SK-N-SH (cell line): ENCODE measurements around the gene ADGRB2. TPM values are rescaled to one million over a fixed set of nuclear protein-coding genes. Genes with fewer than 3 reads are reported as not detected.

Source experiments
- CTCF ChIA-PET: fragments of 300-600, 350-600 bp; formaldehyde crosslinking; extraction: SDS; loops from one replicate; lab custom pipeline; 2021; lab: Yijun Ruan, JAX
- POLR2A ChIA-PET: fragments of 350-600 bp; sonication (Branson Sonifier 250); formaldehyde crosslinking; extraction: SDS; loops from one replicate; lab custom pipeline; 2020; ENCODE audit warnings: antibody characterized with exemption, inconsistent platforms; lab: Yijun Ruan, JAX
- DNase-seq: peaks from one replicate; pipeline ENCODE4 v3.0.0; 2012
- H2AFZ ChIP-seq: fragments of 200-600 bp; sonication (generic); 2 replicates; pipeline ENCODE4 v1.8.1; 2016; ENCODE audit warnings: antibody characterized with exemption, mild to moderate bottlenecking, low read depth
- H3F3A ChIP-seq: fragments of 200-600 bp; sonication (generic); replicated peaks from 2 replicates; pipeline ENCODE3; 2016; ENCODE audit warnings: antibody characterized with exemption, mild to moderate bottlenecking; ENCODE audit not compliant: insufficient read depth
- H3K27ac ChIP-seq, 2 experiments: fragments of 200-500 bp in 1 of 2; fragments of 200-600 bp in 1 of 2; sonication (Bioruptor generic) in 1 of 2; sonication (generic), shearing (Covaris generic) in 1 of 2; 2 replicates each; pipeline versions ENCODE4 v1.5.1 to v1.6.1; 2014 to 2016; ENCODE audit warnings: low read depth in 2 of 2, inconsistent platforms in 1 of 2, low read length in 1 of 2, mild to moderate bottlenecking in 1 of 2, mixed read lengths in 1 of 2
- H3K27me3 ChIP-seq: fragments of 200-600 bp; sonication (generic), shearing (Covaris generic); 2 replicates; pipeline ENCODE4 v1.6.1; 2016; ENCODE audit warnings: mixed run types; ENCODE audit not compliant: insufficient read depth
- H3K36me3 ChIP-seq, 2 experiments: fragments of 200-500 bp in 1 of 2; fragments of 200-600 bp in 1 of 2; sonication (Bioruptor generic) in 1 of 2; sonication (generic) in 1 of 2; replicated peaks in 1 of 2; 2 replicates each; pipeline versions ENCODE3 to v1.5.1; 2014 to 2016; ENCODE audit warnings: low read length in 1 of 2, mild to moderate bottlenecking in 1 of 2; ENCODE audit not compliant: insufficient read depth in 2 of 2, control insufficient read depth in 1 of 2
- H3K4me1 ChIP-seq, 2 experiments: fragments of 200-500 bp in 1 of 2; fragments of 200-600 bp in 1 of 2; sonication (Bioruptor generic) in 1 of 2; sonication (generic), shearing (Covaris generic) in 1 of 2; 2 replicates each; pipeline versions ENCODE4 v1.5.1 to v1.6.1; 2014 to 2016; ENCODE audit warnings: low read depth in 1 of 2, low read length in 1 of 2, mixed run types in 1 of 2; ENCODE audit not compliant: insufficient read depth in 2 of 2, control insufficient read depth in 1 of 2
- H3K4me2 ChIP-seq: fragments of 200-600 bp; sonication (generic), shearing (Covaris generic); 2 replicates; pipeline ENCODE4 v1.6.1; 2017; ENCODE audit warnings: mixed run types
- H3K4me3 ChIP-seq, 2 experiments: fragments of 200-500 bp in 1 of 2; fragments of 200-600 bp in 1 of 2; sonication (Bioruptor generic) in 1 of 2; sonication (generic), shearing (Covaris generic) in 1 of 2; 2 replicates each; pipeline versions ENCODE4 v1.5.1 to v1.8.1; 2014 to 2016; ENCODE audit warnings: low read depth in 2 of 2, inconsistent platforms in 1 of 2, low read length in 1 of 2, mild to moderate bottlenecking in 1 of 2, mixed read lengths in 1 of 2, moderate library complexity in 1 of 2
- H3K79me2 ChIP-seq: fragments of 200-600 bp; sonication (generic); 2 replicates; pipeline ENCODE4 v1.8.1; 2017; ENCODE audit warnings: mild to moderate bottlenecking; ENCODE audit not compliant: insufficient read depth
- H3K9ac ChIP-seq: fragments of 200-600 bp; sonication (generic); 2 replicates; pipeline ENCODE4 v1.6.1; 2017; ENCODE audit warnings: mixed run types
- H3K9me2 ChIP-seq: fragments of 200-600 bp; sonication (generic); 2 replicates; pipeline ENCODE4 v1.6.1; 2017; ENCODE audit warnings: mixed run types
- H3K9me3 ChIP-seq: fragments of 200-600 bp; sonication (generic); 2 replicates; pipeline ENCODE4 v1.6.1; 2017; ENCODE audit warnings: mixed run types, mild to moderate bottlenecking, moderate library complexity
- H4K20me1 ChIP-seq: fragments of 200-600 bp; sonication (generic); 2 replicates; pipeline ENCODE4 v1.6.1; 2017; ENCODE audit warnings: mild to moderate bottlenecking, mixed run types; ENCODE audit not compliant: insufficient read depth
- CHD2 ChIP-seq: fragments of 150-350 bp; IDR thresholded peaks from 2 replicates; pipeline ENCODE4 v1.6.1; 2018; ENCODE audit warnings: low read length; ENCODE audit not compliant: partially characterized antibody
- ELF1 ChIP-seq: IDR thresholded peaks from 2 replicates; pipeline ENCODE4 v1.4.0; 2012
- FOSL2 ChIP-seq: IDR thresholded peaks from 2 replicates; pipeline ENCODE4 v1.4.0; 2012; ENCODE audit warnings: low read depth, mild to moderate bottlenecking, moderate library complexity, borderline replicate concordance
- FOXJ3 ChIP-seq: sonication (generic); formaldehyde crosslinking; IDR thresholded peaks from 2 replicates; pipeline ENCODE4 v1.5.1; 2020; ENCODE audit warnings: mild to moderate bottlenecking, missing genetic modification reagents
- GATA2 ChIP-seq: sonication (generic); formaldehyde crosslinking; IDR thresholded peaks from 2 replicates; pipeline ENCODE4 v1.5.0; 2020; ENCODE audit warnings: mild to moderate bottlenecking, missing genetic modification reagents
- JUND ChIP-seq: IDR thresholded peaks from 2 replicates; pipeline ENCODE4 v1.4.0; 2012
- MAX ChIP-seq: IDR thresholded peaks from 2 replicates; pipeline ENCODE4 v1.4.0; 2012; ENCODE audit warnings: low read depth
- MEF2A ChIP-seq: IDR thresholded peaks from 2 replicates; pipeline ENCODE4 v1.4.0; 2012; ENCODE audit warnings: low read depth, borderline replicate concordance
- MXI1 ChIP-seq: IDR thresholded peaks from 2 replicates; pipeline ENCODE4 v1.6.1; 2012; ENCODE audit warnings: mild to moderate bottlenecking, low read depth, low read length, improper control_type of control experiment
- NFIC ChIP-seq: IDR thresholded peaks from 2 replicates; pipeline ENCODE4 v1.4.0; 2012; ENCODE audit warnings: borderline replicate concordance
- NRF1 ChIP-seq: IDR thresholded peaks from 2 replicates; pipeline ENCODE4 v1.6.1; 2012; ENCODE audit warnings: low read depth, mild to moderate bottlenecking, low read length
- POLR2AphosphoS5 ChIP-seq: IDR thresholded peaks from 2 replicates; pipeline ENCODE4 v1.6.1; 2012; ENCODE audit warnings: low read depth, low read length
- RAD21 ChIP-seq: IDR thresholded peaks from 2 replicates; pipeline ENCODE4 v1.6.1; 2012; ENCODE audit warnings: mild to moderate bottlenecking, low read length
- RCOR1 ChIP-seq: fragments of 150-350 bp; IDR thresholded peaks from 2 replicates; pipeline ENCODE4 v1.6.1; 2017; ENCODE audit warnings: antibody characterized with exemption, low read length
- REST ChIP-seq: IDR thresholded peaks from 2 replicates; pipeline ENCODE4 v1.6.1; 2012; ENCODE audit warnings: mild to moderate bottlenecking, low read depth, low read length, moderate library complexity
- RXRA ChIP-seq: IDR thresholded peaks from 2 replicates; pipeline ENCODE4 v1.4.0; 2012; ENCODE audit warnings: low read depth, mild to moderate bottlenecking, borderline replicate concordance
- SIN3A ChIP-seq: IDR thresholded peaks from 2 replicates; pipeline ENCODE4 v1.6.1; 2012; ENCODE audit warnings: low read depth, mild to moderate bottlenecking, low read length, moderate library complexity, borderline replicate concordance
- TAF1 ChIP-seq: IDR thresholded peaks from 2 replicates; pipeline ENCODE4 v1.6.1; 2012; ENCODE audit warnings: low read depth, mild to moderate bottlenecking, low read length, moderate library complexity, borderline replicate concordance
- TCF12 ChIP-seq: IDR thresholded peaks from 2 replicates; pipeline ENCODE4 v1.4.0; 2012
- TEAD4 ChIP-seq: IDR thresholded peaks from 2 replicates; pipeline ENCODE4 v1.4.0; 2012; ENCODE audit warnings: mild to moderate bottlenecking, borderline replicate concordance; ENCODE audit not compliant: insufficient read depth
- USF2 ChIP-seq: fragments of 150-350 bp; IDR thresholded peaks from 2 replicates; pipeline ENCODE4 v1.6.1; 2017; ENCODE audit warnings: antibody characterized with exemption, low read length, low read depth, borderline replicate concordance
- YY1 ChIP-seq: IDR thresholded peaks from 2 replicates; pipeline ENCODE4 v1.4.0; 2012; ENCODE audit warnings: low read depth, mild to moderate bottlenecking
- ZBTB33 ChIP-seq: IDR thresholded peaks from 2 replicates; pipeline ENCODE4 v1.4.0; 2012; ENCODE audit warnings: low read depth, borderline replicate concordance
- WGBS: methylation state at CpG from one replicate; pipeline ENCODE4 v1.1.6; 2017; ENCODE audit warnings: low lambda C conversion rate; 5-methylcytosine and 5-hydroxymethylcytosine counted together
- polyA plus RNA-seq, 3 experiments: library from polyadenylated mRNA; depleted of rRNA; stranded (reverse); fragments of >200 nt; gene quantifications; 2 replicates each; pipeline ENCODE4 v1.2.3, GENCODE V29; 2012

ADGRB2 gene
- polyA plus RNA-seq, 1 of the 3 experiments (the other 2 are of a cell fraction), result 13.0 TPM

GRCh38 chr1:31800674-31800967 is 36.5 kb upstream of the ADGRB2 start:
- 96% methylated on average over 3 of the region's 4 CpGs for WGBS
- no peak for DNase-seq
- peaks cover 11% of the 10 kb centered on the region for H3F3A ChIP-seq
- no peak for TF ChIP-seq TEAD4
- no peak for TF ChIP-seq POLR2AphosphoS5
- TF ChIP-seq NFIC, result no peak
- no peak for TF ChIP-seq REST
- TF ChIP-seq SIN3A, result no peak
- TF ChIP-seq MXI1, result no peak
- TF ChIP-seq NRF1, result no peak
- no peak for TF ChIP-seq RAD21
- no peak for TF ChIP-seq MAX
- TF ChIP-seq MEF2A, result no peak
- no peak for TF ChIP-seq RCOR1
- TF ChIP-seq JUND, result no peak
- ChIA-PET CTCF (interaction anchor here (0.7 to 7.9 kb wide), 3 partner anchors 11 to 85 kb away, joined by 3 to 62 read pairs (median 4); no protein-coding TSS in a partner anchor), POLR2A (no interaction called here)
- no peaks in the 10 kb centered on the region for H3K9me2 ChIP-seq
- H3K4me1 ChIP-seq, result peaks cover 7 to 31% of the 10 kb centered on the region in 2 experiments; a peak in 3 of 4 replicates
- H3K9ac ChIP-seq, result no peak overlapping the region
- no peak overlapping the region for H3K4me3 ChIP-seq
- H3K79me2 ChIP-seq, result peaks cover 17% of the 10 kb centered on the region
- no peak overlapping the region for H3K27ac ChIP-seq
- H3K36me3 ChIP-seq, result no peaks in the 10 kb centered on the region
- H3K27me3 ChIP-seq, result no peaks in the 10 kb centered on the region
- no peaks in the 10 kb centered on the region for H3K9me3 ChIP-seq
- no peak overlapping the region for H2AFZ ChIP-seq
- no peak overlapping the region for H3K4me2 ChIP-seq
- H4K20me1 ChIP-seq, result no peaks in the 10 kb centered on the region

GRCh38 chr1:31799895-31800673 is 35.9 kb upstream of the ADGRB2 start:
- WGBS, result 80% methylated on average over 1 of the region's 16 CpGs
- H3K4me1 ChIP-seq, result peaks cover 7 to 31% of the 10 kb centered on the region in 2 experiments; a peak in 3 of 4 replicates
- CTCF ChIA-PET, result interaction anchor here (0.7 to 7.9 kb wide), 4 partner anchors 10 to 164 kb away, joined by 3 to 62 read pairs (median 8); no protein-coding TSS in a partner anchor
- no peaks in the 10 kb centered on the region for H3K9me2 ChIP-seq
- no peak overlapping the region for H3K4me2 ChIP-seq
- H4K20me1 ChIP-seq, result no peaks in the 10 kb centered on the region
- H3K9ac ChIP-seq, result no peak overlapping the region
- no peak overlapping the region for H3K4me3 ChIP-seq
- no peaks in the 10 kb centered on the region for H3K36me3 ChIP-seq
- no peak overlapping the region for H2AFZ ChIP-seq
- no peaks in the 10 kb centered on the region for H3K27me3 ChIP-seq
- peaks cover 8% of the 10 kb centered on the region for H3F3A ChIP-seq
- no peak for DNase-seq
- H3K27ac ChIP-seq, result no peak overlapping the region
- POLR2A ChIA-PET, result no interaction called here
- peaks cover 17% of the 10 kb centered on the region for H3K79me2 ChIP-seq
- H3K9me3 ChIP-seq, result no peaks in the 10 kb centered on the region
- TF ChIP-seq YY1 (no peak), RXRA (no peak), GATA2 (no peak), MEF2A (no peak), TAF1 (no peak), TCF12 (no peak), ZBTB33 (no peak), FOXJ3 (CRISPR knock-in tag) (no peak), TEAD4 (no peak), CHD2 (no peak), NFIC (no peak), USF2 (no peak), MXI1 (no peak), FOSL2 (no peak), ELF1 (no peak), JUND (no peak)
